Vagina (tissue), 2 donors: ENCODE results near the gene RTF1. TPM values are rescaled to one million over a fixed set of nuclear protein-coding genes. Genes with fewer than 3 reads are reported as not detected.
"Not testable (repeated sequence)": the region's sequence is repeated elsewhere in the genome, so short reads cannot be mapped to it uniquely, and the experiment has no call there.

Experiments
- DNase-seq, 2 donors: peaks; one replicate each; pipeline ENCODE4 v3.0.0-alpha.2; 2017; ENCODE audit errors: extremely low spot score in 2 of 2
- H3K27ac ChIP-seq: fragments of 200-600 bp; sonication (generic); one replicate; pipeline ENCODE4 v1.5.1; 2019
- H3K27me3 ChIP-seq: fragments of 200-600 bp; sonication (generic); one replicate; pipeline ENCODE4 v1.5.1; 2019
- H3K36me3 ChIP-seq, 2 donors: fragments of 200-600 bp; sonication (generic); one replicate each; pipeline ENCODE4 v1.5.1; 2017 to 2019
- H3K4me1 ChIP-seq: fragments of 200-600 bp; sonication (generic); one replicate; pipeline ENCODE4 v1.5.1; 2019
- H3K4me3 ChIP-seq, 2 donors: fragments of 200-600 bp; sonication (generic); 1 replicate in 1 of 2; 2 replicates in 1 of 2; pipeline ENCODE4 v1.5.1; 2016 to 2019
- H3K9me3 ChIP-seq: fragments of 200-600 bp; sonication (generic); one replicate; pipeline ENCODE4 v1.5.1; 2019
- POLR2A ChIP-seq, 2 donors: fragments of 450-650 bp; IDR thresholded peaks; one replicate each; pipeline ENCODE4 v1.6.1; 2017; ENCODE audit warnings: antibody characterized with exemption in 2 of 2, mild to moderate bottlenecking in 2 of 2, moderate library complexity in 2 of 2
- POLR2AphosphoS5 ChIP-seq, 2 donors: sonication (generic); formaldehyde crosslinking; IDR thresholded peaks; one replicate each; pipeline ENCODE4 v1.9.0; 2017; ENCODE audit warnings: antibody characterized with exemption in 2 of 2, mild to moderate bottlenecking in 2 of 2, low read depth in 1 of 2; ENCODE audit not compliant: insufficient read depth in 1 of 2
- intact Hi-C: fragments of 100-400 bp; cut with DNase I; formaldehyde crosslinking; loops from one replicate; pipeline ENCODE4 v1.15.1; 2023
- total RNA-seq: library from RNA; depleted of rRNA; stranded (reverse); fragments of >200 nt; gene quantifications from one replicate; pipeline ENCODE4 v1.2.3, GENCODE V29; 2016
- TF ChIP-seq, protein P1 (sequence below), 3 experiments: fragments of 450-650 bp in 2 of 3; fragments of 200-600 bp in 1 of 3; sonication (generic) in 1 of 3; IDR thresholded peaks; one replicate each; pipeline ENCODE4 v1.5.1; 2017 to 2019; ENCODE audit warnings: antibody characterized with exemption in 3 of 3, mild to moderate bottlenecking in 2 of 3, moderate library complexity in 2 of 3

Gene RTF1
- total RNA-seq: 32.2 TPM

DNA sequence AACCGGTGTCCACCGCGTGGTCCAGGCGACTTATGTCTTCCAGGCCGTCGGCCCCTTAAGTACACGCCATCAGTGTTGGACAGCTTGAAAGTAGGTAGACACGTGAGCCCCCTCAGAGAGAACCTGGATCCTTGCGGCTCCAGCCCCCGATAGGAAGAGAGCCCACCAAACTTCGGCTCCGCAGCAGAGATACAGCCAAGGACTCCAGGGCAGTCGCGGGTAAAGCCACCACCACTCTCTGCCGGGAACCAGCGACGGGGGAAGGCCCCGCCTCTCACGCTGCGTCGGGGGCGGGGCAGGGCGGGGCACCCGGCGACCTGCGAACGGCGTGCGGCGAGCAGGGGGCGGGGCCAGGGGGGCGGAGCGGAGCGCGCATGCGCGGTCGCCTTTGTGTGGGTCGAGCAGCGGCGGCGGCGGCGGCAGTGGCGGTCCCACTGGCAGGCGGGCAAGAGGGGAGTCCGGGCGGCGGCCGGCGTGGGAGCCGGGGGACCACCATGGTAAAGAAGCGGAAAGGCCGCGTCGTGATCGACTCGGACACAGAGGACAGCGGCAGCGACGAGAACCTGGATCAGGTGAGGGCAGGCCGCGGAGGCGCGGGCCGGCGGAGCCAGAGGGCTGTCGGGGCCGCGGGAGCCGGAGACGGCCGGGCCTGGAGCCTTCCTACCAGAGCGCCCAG is at the start of gene RTF1:
Gene RTF1, plus strand, starts transcription at position 354 of the 676 bp plus-strand sequence. Its CDS starts 21 bp downstream, at position 375.
- Histone ChIP-seq H3K27me3 (no peaks in the 10 kb centered on the region), H3K9me3 (no peaks in the 10 kb centered on the region), H3K27ac (peak within 1 kb of the TSS; percentile 72), H3K4me3 (peak within 1 kb of the TSS; percentile 68 to 78), H3K36me3 (no peaks in the 10 kb centered on the region), H3K4me1 (peaks cover 44% of the 10 kb centered on the region)
- DNase-seq: peak; percentile 92 to 96
- intact Hi-C loops: no loop called here
- TF ChIP-seq POLR2AphosphoS5 (IDR thresholded peaks at IDR 0.05; ENCODE audit: insufficient read depth in 1 of 2, low read depth in 1 of 2) (peak in 1 of 2 donors; percentile 75), POLR2A (IDR thresholded peaks at IDR 0.05) (peak in 1 of 2 donors; percentile 64)
- TF ChIP-seq, protein P1, sequence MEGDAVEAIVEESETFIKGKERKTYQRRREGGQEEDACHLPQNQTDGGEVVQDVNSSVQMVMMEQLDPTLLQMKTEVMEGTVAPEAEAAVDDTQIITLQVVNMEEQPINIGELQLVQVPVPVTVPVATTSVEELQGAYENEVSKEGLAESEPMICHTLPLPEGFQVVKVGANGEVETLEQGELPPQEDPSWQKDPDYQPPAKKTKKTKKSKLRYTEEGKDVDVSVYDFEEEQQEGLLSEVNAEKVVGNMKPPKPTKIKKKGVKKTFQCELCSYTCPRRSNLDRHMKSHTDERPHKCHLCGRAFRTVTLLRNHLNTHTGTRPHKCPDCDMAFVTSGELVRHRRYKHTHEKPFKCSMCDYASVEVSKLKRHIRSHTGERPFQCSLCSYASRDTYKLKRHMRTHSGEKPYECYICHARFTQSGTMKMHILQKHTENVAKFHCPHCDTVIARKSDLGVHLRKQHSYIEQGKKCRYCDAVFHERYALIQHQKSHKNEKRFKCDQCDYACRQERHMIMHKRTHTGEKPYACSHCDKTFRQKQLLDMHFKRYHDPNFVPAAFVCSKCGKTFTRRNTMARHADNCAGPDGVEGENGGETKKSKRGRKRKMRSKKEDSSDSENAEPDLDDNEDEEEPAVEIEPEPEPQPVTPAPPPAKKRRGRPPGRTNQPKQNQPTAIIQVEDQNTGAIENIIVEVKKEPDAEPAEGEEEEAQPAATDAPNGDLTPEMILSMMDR (IDR thresholded peaks at IDR 0.05): no peak

DNA sequence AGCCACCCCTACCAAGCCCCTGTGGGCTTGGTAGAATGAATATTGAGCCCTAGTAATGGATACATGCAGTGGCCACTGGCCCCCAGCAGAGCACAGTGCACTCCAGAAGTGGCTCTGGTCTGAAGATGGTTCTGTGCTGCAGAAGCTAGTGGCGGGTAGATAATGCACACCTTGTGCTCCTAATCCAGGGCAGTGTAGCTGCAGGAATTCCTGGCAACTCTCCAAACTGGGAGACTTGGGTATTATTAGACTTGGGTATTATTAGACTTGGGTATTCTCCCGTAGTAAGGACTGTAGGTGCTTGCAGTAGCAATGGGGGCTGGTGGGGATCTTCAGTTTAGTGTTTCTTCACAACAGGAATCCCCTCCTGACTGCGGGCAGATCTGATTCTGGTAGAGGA is 49.5 kb upstream of the RTF1 start:
- H3K4me3 ChIP-seq: no peak overlapping the region
- H3K9me3 ChIP-seq: no peaks in the 10 kb centered on the region
- H3K27ac ChIP-seq: no peak overlapping the region
- TF ChIP-seq POLR2A (IDR thresholded peaks at IDR 0.05): no peak
- TF ChIP-seq, protein P1 (IDR thresholded peaks at IDR 0.05): no peak
- TF ChIP-seq POLR2AphosphoS5 (IDR thresholded peaks at IDR 0.05; ENCODE audit: insufficient read depth in 1 of 2, low read depth in 1 of 2): no peak
- no peaks in the 10 kb centered on the region for H3K27me3 ChIP-seq
- no peaks in the 10 kb centered on the region for H3K4me1 ChIP-seq
- H3K36me3 ChIP-seq: no peaks in the 10 kb centered on the region
- intact Hi-C loops: no loop called here
- no peak for DNase-seq

DNA sequence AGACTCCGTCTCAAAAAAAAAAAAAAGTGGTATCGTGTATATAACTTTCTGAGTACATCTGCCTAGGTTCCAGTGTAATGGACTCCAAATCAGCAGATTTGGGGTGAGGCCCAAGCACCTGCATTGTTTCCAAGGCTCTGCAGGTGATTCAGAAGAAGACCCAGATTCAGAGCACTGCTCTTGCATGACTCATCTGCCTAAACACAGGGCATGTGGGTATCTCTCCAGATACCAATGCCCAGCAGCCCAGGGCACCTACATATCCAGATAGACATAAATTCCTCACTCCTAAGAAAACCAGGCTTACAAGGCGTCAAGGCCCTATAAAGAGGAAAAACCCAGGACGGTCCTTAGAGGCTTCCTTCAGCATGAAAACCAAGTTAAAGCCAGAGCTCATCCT is 38.9 kb upstream of the RTF1 start:
- DNase-seq: no peak
- intact Hi-C loops: no loop called here
- Histone ChIP-seq H3K27ac (no peak overlapping the region), H3K36me3 (no peaks in the 10 kb centered on the region), H3K27me3 (no peaks in the 10 kb centered on the region), H3K4me3 (no peak overlapping the region), H3K9me3 (no peaks in the 10 kb centered on the region), H3K4me1 (no peaks in the 10 kb centered on the region)
- no peak for TF ChIP-seq POLR2AphosphoS5 (IDR thresholded peaks at IDR 0.05; ENCODE audit: insufficient read depth in 1 of 2, low read depth in 1 of 2)
- TF ChIP-seq, protein P1 (IDR thresholded peaks at IDR 0.05): no peak
- no peak for TF ChIP-seq POLR2A (IDR thresholded peaks at IDR 0.05)

- H3K4me1 ChIP-seq, H3K9me3 ChIP-seq, H3K4me3 ChIP-seq, intact Hi-C loops, DNase-seq, H3K27ac ChIP-seq, H3K27me3 ChIP-seq: not testable (repeated sequence)
- peaks cover 0 to 29% of the 10 kb centered on the region in 2 donors for H3K36me3 ChIP-seq
Measured at GRCh38 chr15:41383974-41384749, 32.7 kb upstream of the RTF1 start.

- intact Hi-C loops: no loop called here
- H3K4me3 ChIP-seq: no peak overlapping the region
- H3K9me3 ChIP-seq: no peaks in the 10 kb centered on the region
- peaks cover 0 to 29% of the 10 kb centered on the region in 2 donors for H3K36me3 ChIP-seq
- no peaks in the 10 kb centered on the region for H3K27me3 ChIP-seq
- TF ChIP-seq POLR2A (IDR thresholded peaks at IDR 0.05): no peak
- TF ChIP-seq, protein P1 (IDR thresholded peaks at IDR 0.05): no peak
- no peak for DNase-seq
- H3K4me1 ChIP-seq: no peaks in the 10 kb centered on the region
- H3K27ac ChIP-seq: no peak overlapping the region
Measured at GRCh38 chr15:41387646-41388045, 29.2 kb upstream of the RTF1 start.
